ENCODE results near the gene IQGAP2. TPM values are rescaled to one million over a fixed set of nuclear protein-coding genes. Genes with fewer than 3 reads are reported as not detected.
A peak's percentile ranks its signal among the peaks of the same experiment; 100 is the strongest.

The IQGAP2 gene
- total RNA-seq, 2 experiments from 2014 or later = 37.7 to 39.1 TPM

GRCh38 chr5:76553251-76553650 lies 150.2 kb downstream of the IQGAP2 start:
- no peak for TF ChIP-seq CTCF (IDR thresholded peaks at IDR 0.05)
- Mint-ChIP-seq H3K36me3 (ENCODE audit: low read depth) (no peaks in the 10 kb centered on the region), H3K27me3 (no peaks in the 10 kb centered on the region), H3K9me3 (no peaks in the 10 kb centered on the region), H3K27ac (no peak overlapping the region), H3K4me3 (no peak overlapping the region), H3K4me1 (ENCODE audit: low read depth) (peaks cover 40% of the 10 kb centered on the region)
- no peak for ATAC-seq
- no peak for DNase-seq
- POLR2A ChIA-PET = interaction anchor here (0.6 kb wide), 1 partner anchor 8 kb away, joined by 3 read pairs; no protein-coding TSS in a partner anchor
- CTCF ChIA-PET = interaction anchor here (1.2 to 1.4 kb wide), 2 partner anchors 30 to 150 kb away, joined by 3 to 5 read pairs; partner anchors contain the start of gene IQGAP2
- intact Hi-C loops (cut with micrococcal nuclease) = no loop called here

GRCh38 chr5:76555114-76555513 lies 152.0 kb downstream of the IQGAP2 start:
- H3K4me1 Mint-ChIP-seq (ENCODE audit: low read depth) = peaks cover 22% of the 10 kb centered on the region
- ATAC-seq (no peak), DNase-seq (no peak)
- TF ChIP-seq CTCF (IDR thresholded peaks at IDR 0.05) = no peak
- no peak overlapping the region for H3K4me3 Mint-ChIP-seq
- POLR2A ChIA-PET = no interaction called here
- no peaks in the 10 kb centered on the region for H3K27me3 Mint-ChIP-seq
- intact Hi-C loops (cut with micrococcal nuclease) = no loop called here
- H3K36me3 Mint-ChIP-seq (ENCODE audit: low read depth) = peaks cover 4% of the 10 kb centered on the region
- H3K9me3 Mint-ChIP-seq = no peaks in the 10 kb centered on the region
- CTCF ChIA-PET = no interaction called here
- H3K27ac Mint-ChIP-seq = no peak overlapping the region

- intact Hi-C loops (cut with micrococcal nuclease) = no loop called here
- H3K27me3 Mint-ChIP-seq = no peaks in the 10 kb centered on the region
- no peak for ATAC-seq
- no peak overlapping the region for H3K4me3 Mint-ChIP-seq
- no peak for DNase-seq
- H3K9me3 Mint-ChIP-seq = no peaks in the 10 kb centered on the region
- H3K4me1 Mint-ChIP-seq (ENCODE audit: low read depth) = peaks cover 22% of the 10 kb centered on the region
- peaks cover 4% of the 10 kb centered on the region for H3K36me3 Mint-ChIP-seq (ENCODE audit: low read depth)
- POLR2A ChIA-PET = no interaction called here
- peak overlapping the region; percentile 39 for H3K27ac Mint-ChIP-seq
- CTCF ChIA-PET = interaction anchor here (0.9 kb wide), 1 partner anchor 46 kb away, joined by 3 read pairs; no protein-coding TSS in a partner anchor
- TF ChIP-seq CTCF (IDR thresholded peaks at IDR 0.05) = no peak
Measured at GRCh38 chr5:76555717-76556116, 152.6 kb downstream of the IQGAP2 start.

GRCh38 chr5:76556511-76557221 lies 153.6 kb downstream of the IQGAP2 start:
- ATAC-seq (peak; percentile 56), DNase-seq (no peak)
- TF ChIP-seq CTCF (IDR thresholded peaks at IDR 0.05) = no peak
- ChIA-PET POLR2A (no interaction called here), CTCF (interaction anchor here (0.9 kb wide), 1 partner anchor 45 kb away, joined by 3 read pairs; no protein-coding TSS in a partner anchor)
- Mint-ChIP-seq H3K27ac (peak overlapping the region; percentile 20), H3K36me3 (ENCODE audit: low read depth) (peaks cover 6% of the 10 kb centered on the region), H3K9me3 (no peaks in the 10 kb centered on the region), H3K4me1 (ENCODE audit: low read depth) (peaks cover 22% of the 10 kb centered on the region), H3K4me3 (no peak overlapping the region), H3K27me3 (no peaks in the 10 kb centered on the region)
- intact Hi-C loops (cut with micrococcal nuclease) = no loop called here
